HG02588 (cell line): ENCODE results near the gene PRPF40B.
"Not testable (repeated sequence)": the region's sequence is repeated elsewhere in the genome, so short reads cannot be mapped to it uniquely, and the experiment has no call there.

ENCODE experiments used
- ATAC-seq: cut with Tn5 transposase; IDR thresholded peaks from one replicate; pipeline ENCODE4 v1.9.1; 2021; ENCODE audit warnings: mild to moderate bottlenecking, moderate library complexity; ENCODE audit not compliant: unreplicated experiment

The PRPF40B gene

DNA sequence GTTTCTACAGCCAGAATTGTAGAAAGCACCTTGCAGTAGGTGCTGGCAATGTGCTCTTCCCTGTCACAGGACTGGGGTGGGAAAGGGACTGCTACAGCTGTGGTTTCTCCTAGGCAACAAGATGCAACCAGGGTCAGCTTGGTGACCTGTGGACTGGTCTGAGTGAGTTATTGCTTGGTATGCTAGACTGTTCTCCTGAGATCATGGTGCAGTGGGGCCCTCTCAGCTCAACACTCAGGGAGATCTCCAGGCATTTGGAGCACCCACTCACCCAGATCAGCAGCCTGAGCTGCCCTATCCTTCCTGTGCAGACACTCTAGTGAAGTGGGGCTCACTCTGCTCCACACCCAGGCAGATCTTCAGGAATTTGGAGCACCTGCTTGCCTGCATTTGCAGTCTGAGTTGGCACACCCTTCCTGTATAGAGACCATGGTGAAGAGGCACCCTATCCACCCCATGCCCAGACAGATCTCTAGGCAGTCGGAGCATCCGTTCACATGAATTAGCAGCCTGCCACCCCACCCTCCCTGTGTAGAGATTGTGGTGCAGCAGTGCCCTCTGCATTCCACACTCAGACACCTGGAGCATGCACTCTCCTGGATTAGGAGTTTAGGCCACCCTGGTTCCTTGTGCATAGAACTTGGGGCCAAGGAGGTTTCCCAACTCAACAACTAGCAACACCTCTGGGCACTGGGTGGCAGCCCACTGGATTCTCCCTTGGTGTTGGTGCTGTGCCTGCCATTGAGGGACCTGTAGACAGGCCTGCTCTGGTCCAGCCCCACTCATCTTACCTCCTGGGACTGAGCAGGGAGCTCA lies 14.1 kb upstream of the PRPF40B start:
- no peak for ATAC-seq

DNA sequence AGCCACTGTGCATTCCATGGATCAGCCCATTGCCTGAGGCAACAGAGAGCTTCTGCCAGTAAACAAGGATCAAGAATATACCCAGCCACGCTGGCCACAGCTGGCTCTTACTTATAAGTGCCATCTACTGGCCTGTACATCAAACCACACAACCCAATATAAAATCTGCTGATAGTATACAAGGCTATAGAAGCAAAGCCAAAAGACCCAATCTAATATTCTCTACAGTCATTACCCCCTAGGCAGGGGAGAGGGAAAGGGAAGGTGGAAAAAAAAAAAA lies 13.5 kb upstream of the PRPF40B start:
- ATAC-seq, result no peak

DNA sequence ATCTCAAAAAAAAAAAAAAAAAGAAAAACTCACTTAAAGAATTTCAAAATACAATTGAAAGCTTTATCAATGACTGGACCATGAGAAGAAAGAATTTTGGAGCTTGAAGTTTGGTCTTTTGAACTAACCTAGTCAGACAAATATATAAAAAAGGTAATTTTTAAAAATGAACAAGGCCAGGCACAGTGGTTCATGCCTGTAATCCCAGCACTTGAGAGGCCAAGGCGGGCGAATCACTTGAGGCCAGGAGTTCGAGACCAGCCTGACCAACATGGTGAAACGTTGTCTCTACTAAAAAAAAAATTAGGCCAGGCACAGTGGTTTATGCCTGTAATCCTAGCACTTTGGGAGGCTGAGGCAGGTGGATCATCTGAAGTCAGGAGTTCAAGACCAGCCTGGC lies 12.6 kb upstream of the PRPF40B start:
- not testable (repeated sequence) for ATAC-seq

DNA sequence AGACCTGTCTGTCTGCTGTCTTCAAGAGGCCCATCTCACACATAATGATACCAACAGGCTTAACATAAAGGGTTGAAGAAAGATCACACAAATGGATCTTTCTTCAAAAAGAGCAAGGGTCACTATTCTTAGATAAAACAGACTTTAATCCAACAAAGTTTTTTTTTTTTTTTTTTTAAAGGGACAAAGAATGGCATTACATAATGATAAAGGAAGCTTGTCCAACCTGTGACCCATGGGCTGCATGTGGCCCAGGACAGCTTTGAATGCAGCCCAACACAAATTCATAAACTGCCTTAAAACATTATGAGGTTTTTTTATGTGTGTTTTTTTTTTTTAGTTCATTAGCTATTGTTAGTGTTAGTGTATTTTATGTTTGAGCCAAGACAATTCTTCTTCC lies 11.2 kb upstream of the PRPF40B start:
- no peak for ATAC-seq

DNA sequence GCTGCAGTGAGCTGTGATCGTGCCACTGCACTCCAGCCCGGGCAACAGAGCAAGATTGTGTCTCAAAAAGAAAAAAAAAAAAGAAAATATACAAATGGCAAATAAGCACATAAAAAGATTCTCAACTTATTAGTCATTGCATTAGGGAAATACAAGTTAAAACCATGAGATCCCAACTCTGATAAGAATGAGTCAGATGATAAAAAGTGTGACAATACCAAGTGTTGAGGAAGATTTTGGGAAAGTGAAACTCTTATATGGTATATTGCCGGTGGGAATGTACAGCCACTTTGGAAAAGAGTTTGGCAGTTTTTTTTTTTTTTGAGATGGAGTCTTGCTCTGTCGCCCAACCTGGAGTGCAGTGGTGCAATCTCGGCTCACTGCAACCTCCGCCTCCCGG lies 7.6 kb upstream of the PRPF40B start:
- ATAC-seq, result no peak

DNA sequence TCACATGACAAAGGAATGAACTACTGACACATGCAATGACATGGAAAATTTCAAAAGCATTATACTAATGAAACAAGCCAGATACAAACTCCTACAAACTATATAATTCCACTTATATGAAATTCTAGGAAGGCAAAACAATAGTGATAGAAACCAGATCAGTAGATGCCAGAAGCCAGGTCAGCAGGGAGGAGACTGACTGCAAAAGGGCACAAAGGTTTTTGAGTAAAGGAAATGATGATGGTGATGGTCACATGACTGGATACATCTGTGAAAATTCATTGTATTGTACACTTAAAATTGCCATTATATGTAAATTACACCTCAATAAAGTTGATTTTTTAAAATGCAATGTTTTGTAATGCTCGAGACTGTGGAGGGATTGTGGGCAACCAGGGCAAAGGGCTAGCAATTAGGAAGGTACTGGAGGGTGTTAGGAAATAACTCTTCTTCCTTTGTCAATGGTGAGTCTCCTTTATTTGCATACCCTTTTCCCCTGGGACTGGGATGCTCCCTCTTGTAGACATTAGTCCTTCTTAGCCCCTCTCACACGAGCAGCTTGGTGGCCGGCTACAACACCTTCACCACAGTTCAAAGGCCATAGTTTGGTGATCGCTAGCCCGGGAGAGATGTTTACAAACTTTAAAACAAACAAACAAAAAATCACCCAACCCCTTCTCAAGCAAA lies 6.7 kb upstream of the PRPF40B start:
- ATAC-seq, result no peak

DNA sequence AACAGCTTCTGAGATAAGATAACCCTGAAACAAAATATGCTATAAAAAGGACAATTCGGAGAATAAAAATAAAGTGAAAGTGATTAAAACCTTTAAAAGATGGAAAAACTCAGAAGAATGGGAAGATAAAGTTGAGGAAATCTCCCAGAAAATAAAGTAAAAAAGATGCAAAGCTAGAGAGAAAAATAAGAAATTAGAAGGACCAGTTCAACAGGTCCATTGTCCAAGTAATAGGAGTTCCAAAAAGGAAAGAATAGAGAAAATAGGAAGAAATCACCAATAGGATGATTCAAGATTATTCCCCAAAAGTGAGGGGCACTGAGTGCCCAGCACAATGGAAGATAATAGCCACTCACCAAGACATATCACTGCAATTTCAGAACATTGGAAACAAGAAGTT lies 4.8 kb upstream of the PRPF40B start:
- ATAC-seq, result no peak

DNA sequence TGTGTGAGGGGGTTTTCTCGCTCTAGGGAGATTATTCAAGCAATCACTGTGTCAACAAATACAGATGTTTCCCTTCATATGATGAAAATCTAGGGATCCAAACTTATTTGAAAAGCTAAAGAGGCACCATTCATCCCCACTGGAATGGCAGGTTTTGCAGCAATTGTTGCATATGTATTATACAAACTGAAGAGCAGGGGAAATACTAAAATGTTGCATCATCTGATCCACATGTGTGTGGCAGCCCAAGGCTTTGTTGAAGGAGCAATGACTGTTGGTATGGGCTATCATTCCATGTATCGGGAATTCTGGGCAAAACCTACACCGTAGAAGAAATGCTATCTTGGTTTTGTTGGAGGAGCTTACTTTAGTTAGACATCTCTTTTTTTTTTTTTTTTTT lies 4.1 kb upstream of the PRPF40B start:
- ATAC-seq, result no peak

DNA sequence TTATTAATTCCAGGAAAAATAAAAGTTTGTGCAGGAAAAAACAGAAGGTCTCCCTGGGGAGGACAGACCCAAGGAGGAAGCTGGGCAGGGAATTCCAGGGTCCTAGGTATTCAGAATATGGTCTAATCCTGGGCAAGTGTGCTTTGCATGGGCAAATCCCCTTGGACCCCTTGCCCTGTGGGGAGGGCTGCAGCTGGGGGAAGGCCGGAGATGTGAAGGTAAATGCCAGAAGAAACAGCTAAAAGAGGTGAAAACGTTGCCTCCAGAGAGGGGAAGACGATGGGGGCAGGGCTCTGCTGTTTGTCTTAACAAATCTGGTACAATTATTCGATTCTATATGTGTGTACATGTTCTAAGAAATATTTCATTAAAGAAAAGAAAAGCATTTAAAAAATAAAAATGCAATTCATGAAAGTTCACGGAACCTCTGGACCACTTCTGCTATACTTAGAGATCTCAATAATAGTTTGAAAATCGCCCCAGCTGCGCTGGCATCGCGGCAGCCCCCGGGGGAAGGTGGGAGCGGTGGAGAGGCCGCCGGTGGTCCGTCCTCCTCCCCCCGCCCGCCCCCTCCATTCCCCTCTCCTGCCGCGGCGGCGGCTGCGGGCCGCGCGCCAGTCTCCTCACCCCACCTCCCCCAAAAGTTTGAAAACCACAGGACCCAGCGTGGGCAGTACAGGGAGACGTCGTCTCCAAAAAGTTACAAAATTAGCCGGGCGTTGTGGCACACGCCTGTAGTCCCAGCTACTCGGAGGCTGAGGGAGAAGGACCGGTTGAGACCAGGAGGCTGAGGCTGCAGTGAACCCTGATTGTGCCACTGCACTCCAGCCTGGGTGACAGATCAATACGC lies 1.5 kb upstream of the PRPF40B start:
- no peak for ATAC-seq

DNA sequence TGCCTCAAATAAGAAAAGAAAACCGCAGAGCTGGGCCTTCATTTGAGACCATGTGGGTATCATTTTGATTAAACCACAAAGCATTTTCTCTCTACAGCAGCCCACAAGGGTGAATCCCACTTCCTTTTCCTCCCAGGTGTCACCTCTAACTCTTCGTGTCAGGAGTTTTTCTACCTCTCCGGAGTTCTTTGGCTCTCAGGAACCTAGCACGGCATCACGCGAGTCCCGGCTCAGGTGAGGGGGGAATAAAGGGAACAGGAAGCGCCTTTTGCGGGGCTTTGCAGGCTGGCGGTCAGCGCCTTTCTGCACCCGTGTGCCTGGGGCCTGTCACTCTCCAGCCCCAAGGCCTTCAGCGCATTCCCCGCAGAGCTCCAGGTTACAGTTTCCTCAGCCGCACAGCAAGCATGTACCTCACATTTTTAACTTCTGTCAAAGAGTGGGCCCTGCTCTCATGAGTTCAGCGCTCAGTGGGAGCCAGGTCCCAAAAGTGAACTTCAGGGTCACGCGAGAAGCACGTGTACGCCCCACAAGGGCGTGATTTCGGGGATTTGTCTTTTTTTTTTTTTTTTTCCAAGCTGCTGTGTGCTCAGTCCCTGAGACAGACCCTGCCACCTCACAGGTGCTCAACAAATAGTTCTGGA lies 740 bp upstream of the PRPF40B start:
- ATAC-seq, result peak; percentile 18

DNA sequence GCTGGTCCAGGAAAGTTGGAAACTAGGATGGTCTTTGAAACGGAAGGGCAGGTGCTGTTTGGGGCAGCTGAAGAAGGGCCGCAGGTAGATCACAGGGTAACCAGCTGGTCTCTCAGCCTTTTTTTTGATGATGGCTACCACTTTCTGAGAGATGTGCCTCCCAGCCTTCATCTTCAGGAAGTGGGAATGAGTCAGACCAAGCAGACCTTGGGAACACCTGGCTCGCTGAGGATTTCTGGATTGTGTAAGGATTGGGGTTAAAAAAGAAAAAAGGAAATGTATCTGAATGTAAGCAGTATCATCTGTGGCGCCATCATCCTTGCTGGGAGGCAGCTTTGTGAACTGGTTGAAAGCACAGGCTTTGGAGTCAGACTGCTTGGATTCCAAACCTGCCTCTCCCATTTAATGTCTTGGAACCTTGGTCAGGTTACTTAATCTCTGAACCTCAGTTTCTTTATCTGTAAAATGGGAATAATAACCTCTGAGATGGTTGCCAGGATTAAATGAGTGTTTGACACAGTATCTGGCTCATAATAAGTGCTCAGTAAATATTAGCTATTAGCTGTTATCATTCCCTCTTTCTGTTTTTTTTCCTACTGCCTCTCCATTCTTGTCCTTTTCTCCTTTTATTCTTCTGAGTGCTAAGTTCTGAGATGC lies 1.7 kb downstream of the PRPF40B start:
- ATAC-seq, result no peak

DNA sequence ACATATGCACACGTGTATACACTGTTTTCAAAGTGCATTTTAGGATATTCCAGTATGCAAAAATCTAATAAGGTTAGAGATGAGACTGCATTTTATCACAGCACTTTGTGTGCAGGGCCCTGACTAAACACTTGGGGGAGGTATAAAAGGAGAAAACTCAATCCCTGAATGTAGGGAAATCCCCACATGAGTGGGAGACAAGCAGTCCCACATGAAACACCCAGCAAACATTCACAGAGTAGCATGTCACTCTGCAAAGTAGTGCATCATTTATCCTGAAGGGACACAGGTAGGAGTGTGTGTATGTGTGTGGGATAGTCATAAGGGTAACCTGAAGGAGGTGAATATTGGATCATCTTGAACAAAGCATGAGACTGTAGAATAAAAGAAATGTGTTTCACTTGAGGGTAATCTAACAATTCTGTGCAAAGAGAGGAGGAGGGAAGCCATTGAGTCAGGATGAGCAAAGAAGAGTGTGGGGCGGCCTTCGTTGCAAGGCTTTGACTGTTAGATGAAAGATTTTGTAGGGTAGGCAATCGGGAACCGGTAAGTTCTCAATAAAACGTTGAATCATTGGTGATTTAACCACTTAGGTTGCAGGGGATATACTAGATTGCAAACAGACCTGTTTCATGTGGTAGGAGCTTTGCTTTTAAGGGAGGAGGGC lies 2.9 kb downstream of the PRPF40B start:
- ATAC-seq, result no peak

DNA sequence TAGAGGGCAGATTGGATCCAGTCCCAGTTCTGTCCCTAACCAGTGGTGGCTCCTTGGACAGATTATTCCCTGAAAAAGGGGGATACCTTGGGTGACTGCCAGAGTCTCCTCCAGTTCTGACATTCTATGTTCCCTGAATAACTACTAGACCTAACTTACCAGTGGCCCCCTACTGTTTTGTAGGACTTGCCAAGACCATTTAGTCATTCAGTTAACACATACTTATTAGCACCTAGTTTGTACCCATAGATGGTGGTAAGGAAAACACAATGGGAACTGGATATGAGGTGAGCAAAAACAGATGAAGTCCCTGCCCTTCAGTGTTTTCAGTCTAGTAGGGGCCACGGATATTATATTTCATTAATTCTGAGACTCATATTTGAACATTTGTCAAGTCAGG lies 3.5 kb downstream of the PRPF40B start:
- no peak for ATAC-seq

DNA sequence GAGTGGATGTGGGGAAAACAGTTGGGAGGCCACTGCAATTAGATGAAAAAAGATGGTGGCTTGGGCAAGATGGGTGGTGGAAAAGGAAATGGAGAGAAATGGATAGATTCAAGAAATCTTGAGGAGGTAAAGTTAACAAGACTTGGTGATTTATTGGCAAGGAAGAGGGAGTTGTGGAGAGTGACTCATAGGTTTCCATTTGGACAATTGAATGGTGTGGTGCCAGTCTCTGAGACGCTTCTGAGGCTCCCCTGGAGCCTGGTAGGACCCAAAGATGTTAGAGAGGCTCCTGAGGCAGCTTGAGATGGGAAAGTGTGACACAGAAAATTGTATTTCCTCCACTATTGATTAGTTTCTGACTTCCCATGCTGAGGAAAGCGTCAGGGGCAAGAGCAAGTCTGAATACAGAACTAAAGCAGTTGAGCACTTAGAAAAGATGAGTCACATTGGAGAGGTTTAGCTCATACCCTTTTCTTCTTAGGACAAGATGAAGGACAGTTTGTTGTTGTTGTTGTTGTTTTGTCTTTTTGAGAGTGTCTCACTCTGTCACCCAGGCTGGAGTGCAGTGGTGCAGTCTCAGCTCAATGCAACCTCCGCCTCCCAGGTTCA lies 4.5 kb downstream of the PRPF40B start:
- no peak for ATAC-seq

DNA sequence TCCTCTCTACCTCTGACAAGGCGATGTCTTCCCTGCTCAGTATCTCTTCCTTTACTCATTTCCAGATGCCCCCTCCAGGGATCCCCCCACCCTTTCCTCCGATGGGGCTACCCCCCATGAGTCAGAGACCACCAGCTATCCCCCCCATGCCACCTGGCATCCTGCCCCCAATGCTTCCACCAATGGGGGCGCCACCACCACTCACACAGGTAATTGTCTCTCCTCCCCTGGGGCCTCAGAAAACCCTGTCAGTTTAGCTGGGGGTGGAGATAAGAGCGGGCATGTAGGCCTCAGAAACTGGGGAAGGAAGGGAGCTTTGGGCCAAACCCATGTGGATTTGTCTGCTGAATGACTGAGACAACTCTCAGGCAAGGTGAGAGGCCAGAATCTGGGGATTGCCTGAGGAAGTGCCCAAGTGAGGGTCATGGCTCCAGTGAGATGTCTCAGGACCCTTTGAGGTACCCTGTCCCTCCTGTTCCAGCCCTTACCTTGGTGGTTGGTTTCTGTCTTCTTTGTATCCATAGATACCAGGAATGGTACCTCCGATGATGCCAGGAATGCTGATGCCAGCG lies 8.1 kb downstream of the PRPF40B start:
- no peak for ATAC-seq

DNA sequence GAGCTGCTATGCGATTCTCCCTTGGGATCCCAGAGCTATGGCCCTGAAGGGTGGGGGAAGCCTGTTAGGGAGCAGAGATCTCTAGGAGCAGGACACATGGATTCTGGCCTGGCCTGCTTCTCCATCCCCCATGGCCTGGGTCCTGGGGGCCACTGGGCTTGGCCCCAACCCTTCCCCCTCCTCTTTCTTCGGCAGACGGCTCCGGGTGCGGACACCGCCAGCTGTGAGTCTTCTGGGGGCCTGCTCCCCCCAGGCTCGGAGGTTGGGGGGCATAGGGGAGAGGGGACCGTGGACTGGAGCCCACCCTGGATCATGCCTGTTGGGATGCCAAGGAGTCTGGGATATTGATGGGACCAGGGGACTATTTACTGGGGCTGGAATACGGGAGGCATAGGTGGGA lies 9.0 kb downstream of the PRPF40B start:
- no peak for ATAC-seq

DNA sequence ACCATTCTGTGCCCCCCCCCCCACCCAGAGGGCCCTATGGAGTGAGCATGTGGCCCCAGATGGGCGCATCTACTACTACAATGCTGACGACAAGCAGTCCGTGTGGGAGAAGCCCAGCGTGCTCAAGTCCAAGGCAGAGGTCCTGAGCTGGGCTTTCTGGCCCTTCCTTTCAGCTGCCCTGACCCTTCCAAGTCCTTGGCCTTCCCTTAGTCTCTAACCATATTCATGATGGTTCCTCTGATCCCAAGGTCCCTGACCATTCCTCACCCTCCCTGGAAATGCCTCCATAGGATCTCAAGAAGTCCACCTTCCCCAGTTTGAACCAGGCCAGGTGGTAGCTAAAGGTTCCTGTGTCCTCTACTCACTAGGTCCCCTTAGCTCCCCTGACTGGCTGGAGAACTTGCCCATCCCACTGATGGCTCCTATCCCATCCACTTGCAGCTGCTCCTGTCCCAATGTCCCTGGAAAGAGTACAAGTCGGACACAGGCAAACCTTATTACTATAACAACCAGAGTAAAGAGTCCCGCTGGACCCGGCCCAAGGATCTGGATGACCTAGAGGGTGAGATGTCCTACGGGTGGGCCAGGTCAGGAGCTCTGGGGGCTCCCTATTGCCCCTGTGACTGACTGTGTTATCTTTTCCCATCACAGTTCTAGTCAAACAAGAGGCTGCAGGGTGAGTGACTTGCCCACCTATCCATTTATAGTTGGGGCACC lies 9.8 kb downstream of the PRPF40B start:
- ATAC-seq, result no peak

DNA sequence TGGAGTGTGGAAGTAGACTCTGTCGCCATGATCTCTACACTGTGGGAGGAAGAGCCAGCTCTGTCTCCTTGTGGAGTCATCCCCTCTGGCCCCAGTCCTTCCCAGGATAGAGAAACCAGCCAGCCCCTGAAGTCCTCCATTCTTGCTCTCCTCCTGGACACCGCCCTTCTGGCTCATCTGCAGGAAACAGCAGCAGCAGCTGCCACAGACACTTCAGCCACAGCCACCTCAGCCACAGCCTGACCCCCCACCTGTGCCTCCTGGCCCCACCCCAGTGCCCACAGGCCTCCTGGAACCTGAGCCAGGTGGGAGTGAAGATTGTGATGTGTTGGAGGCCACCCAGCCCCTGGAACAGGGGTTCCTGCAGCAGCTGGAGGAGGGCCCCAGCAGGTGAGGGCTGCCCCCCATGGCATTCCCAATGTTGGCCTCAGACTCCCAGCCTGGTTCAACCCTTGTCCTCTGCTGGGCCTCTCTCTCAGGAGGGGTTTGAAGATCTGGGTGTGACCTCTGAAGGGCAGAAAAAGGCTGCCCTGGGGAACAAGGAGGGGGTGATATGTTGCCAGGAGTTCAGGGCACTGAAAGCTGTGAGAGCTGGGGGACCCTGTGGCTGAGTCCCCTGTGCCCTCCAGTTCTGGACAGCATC lies 10.5 kb downstream of the PRPF40B start:
- no peak for ATAC-seq
